ENCODE data around the gene PIEZO1. TPM values are rescaled to one million over a fixed set of nuclear protein-coding genes. Genes with fewer than 3 reads are reported as not detected.

Gene PIEZO1
- total and polyA plus RNA-seq, 7 donors = 18.0 to 242 (median 126) TPM

- Histone ChIP-seq H3K9me3 (no peaks in the 10 kb centered on the region), H3K27ac (no peak overlapping the region), H3K4me3 (no peak overlapping the region), H3K36me3 (peaks cover 0 to 36% (median 7%) of the 10 kb centered on the region in 4 donors), H3K27me3 (no peaks in the 10 kb centered on the region), H3K4me1 (no peaks in the 10 kb centered on the region)
- 85 to 87% methylated on average over 13 of the region's 13 CpGs for WGBS, 2 donors
- no peak for DNase-seq
- intact Hi-C loops (cut with DNase I) = no loop called here
- TF ChIP-seq POLR2A (IDR thresholded peaks at IDR 0.05) (no peak), POLR2AphosphoS5 (IDR thresholded peaks at IDR 0.05) (peak in 1 of 4 donors; percentile 9), CTCF (IDR thresholded peaks at IDR 0.05) (no peak), EP300 (IDR thresholded peaks at IDR 0.05) (no peak)
Measured at GRCh38 chr16:88831838-88832237, 46.8 kb upstream of the PIEZO1 start.

GRCh38 chr16:88830783-88831182, 45.8 kb upstream of the PIEZO1 start:
- intact Hi-C loops (cut with DNase I) = no loop called here
- TF ChIP-seq POLR2AphosphoS5 (IDR thresholded peaks at IDR 0.05) = no peak
- TF ChIP-seq EP300 (IDR thresholded peaks at IDR 0.05) = no peak
- no peak for TF ChIP-seq POLR2A (IDR thresholded peaks at IDR 0.05)
- no peak for TF ChIP-seq CTCF (IDR thresholded peaks at IDR 0.05)

GRCh38 chr16:88830258-88830657, 45.2 kb upstream of the PIEZO1 start:
- Histone ChIP-seq H3K27me3 (no peaks in the 10 kb centered on the region), H3K27ac (peak overlapping the region in 2 of 4 donors; percentile 5 to 57), H3K4me3 (no peak overlapping the region), H3K9me3 (no peaks in the 10 kb centered on the region), H3K4me1 (no peaks in the 10 kb centered on the region), H3K36me3 (peaks cover 0 to 46% (median 5%) of the 10 kb centered on the region in 4 donors)
- DNase-seq = peak; percentile 89
- peak; percentile 44 to 81 (median 60) for TF ChIP-seq POLR2AphosphoS5 (IDR thresholded peaks at IDR 0.05)
- peak in 1 of 4 donors; percentile 41 for TF ChIP-seq EP300 (IDR thresholded peaks at IDR 0.05)
- TF ChIP-seq POLR2A (IDR thresholded peaks at IDR 0.05) = no peak
- intact Hi-C loops (cut with DNase I) = no loop called here
- 77 to 81% methylated on average over 11 of the region's 11 CpGs for WGBS, 2 donors

More at GRCh38 chr16:88830783-88831182, 45.8 kb upstream of the PIEZO1 start:
- Histone ChIP-seq H3K9me3 (no peaks in the 10 kb centered on the region), H3K27ac (peak overlapping the region in 2 of 4 donors; percentile 5 to 57), H3K36me3 (peaks cover 0 to 45% (median 6%) of the 10 kb centered on the region in 4 donors), H3K4me3 (no peak overlapping the region), H3K27me3 (no peaks in the 10 kb centered on the region), H3K4me1 (no peaks in the 10 kb centered on the region)
- 91 to 92% methylated on average over 14 of the region's 14 CpGs for WGBS, 2 donors
- no peak for DNase-seq

- no peaks in the 10 kb centered on the region for H3K27me3 ChIP-seq
- no peak for TF ChIP-seq CTCF (IDR thresholded peaks at IDR 0.05)
- TF ChIP-seq POLR2A (IDR thresholded peaks at IDR 0.05) = no peak
- no peak for TF ChIP-seq EP300 (IDR thresholded peaks at IDR 0.05)
- no peak for TF ChIP-seq POLR2AphosphoS5 (IDR thresholded peaks at IDR 0.05)
- no peak for DNase-seq
- no peak overlapping the region for H3K4me3 ChIP-seq
- no peaks in the 10 kb centered on the region for H3K4me1 ChIP-seq
- intact Hi-C loops (cut with DNase I) = no loop called here
- peaks cover 0 to 51% (median 7%) of the 10 kb centered on the region in 4 donors for H3K36me3 ChIP-seq
- H3K27ac ChIP-seq = no peak overlapping the region
- no peaks in the 10 kb centered on the region for H3K9me3 ChIP-seq
- WGBS, 2 donors = 90 to 93% methylated on average over 24 of the region's 24 CpGs
Measured at GRCh38 chr16:88828711-88829110, 43.7 kb upstream of the PIEZO1 start.

- 95% methylated on average over 21 of the region's 21 CpGs for WGBS, 2 donors
- peaks cover 0 to 56% (median 7%) of the 10 kb centered on the region in 4 donors for H3K36me3 ChIP-seq
- no peak for TF ChIP-seq POLR2A (IDR thresholded peaks at IDR 0.05)
- TF ChIP-seq POLR2AphosphoS5 (IDR thresholded peaks at IDR 0.05) = no peak
- TF ChIP-seq EP300 (IDR thresholded peaks at IDR 0.05) = no peak
- TF ChIP-seq CTCF (IDR thresholded peaks at IDR 0.05) = no peak
Measured at GRCh38 chr16:88827727-88828126, 42.7 kb upstream of the PIEZO1 start.

More at GRCh38 chr16:88827727-88828126, 42.7 kb upstream of the PIEZO1 start:
- Histone ChIP-seq H3K27ac (no peak overlapping the region), H3K27me3 (no peaks in the 10 kb centered on the region), H3K9me3 (no peaks in the 10 kb centered on the region), H3K4me1 (no peaks in the 10 kb centered on the region), H3K4me3 (no peak overlapping the region)
- DNase-seq = no peak
- intact Hi-C loops (cut with DNase I) = no loop called here
